Heart left ventricle (tissue), 16 donors: ENCODE data around the gene SPIN1. TPM values are rescaled to one million over a fixed set of nuclear protein-coding genes. Genes with fewer than 3 reads are reported as not detected.

ENCODE experiments used
- ATAC-seq, 4 donors: fragments of 200-7000 bp; cut with Tn5 transposase; one replicate each; pipeline ENCODE4 v1.9.1; 2020 to 2022; ENCODE audit warnings: moderate library complexity in 4 of 4, mild to moderate bottlenecking in 3 of 4, moderate number of reproducible peaks in 1 of 4
- DNase-seq, 5 donors: peaks; one replicate each; pipeline ENCODE4 v3.0.0-alpha.2; 2020
- H3K27ac ChIP-seq, 12 donors: fragments of 200-600 bp; sonication (generic) in 4 of 12; one replicate each; pipeline versions ENCODE4 v1.5.0 to v1.8.0; 2016 to 2022; ENCODE audit warnings: mild to moderate bottlenecking in 2 of 12
- H3K27me3 ChIP-seq, 9 donors: fragments of 200-600 bp; sonication (generic) in 2 of 9; one replicate each; pipeline versions ENCODE4 v1.5.1 to v1.8.0; 2016 to 2022; ENCODE audit warnings: mild to moderate bottlenecking in 3 of 9
- H3K36me3 ChIP-seq, 9 donors: fragments of 200-600 bp; sonication (generic) in 2 of 9; one replicate each; pipeline versions ENCODE4 v1.5.0 to v1.8.0; 2018 to 2022; ENCODE audit warnings: mild to moderate bottlenecking in 2 of 9
- H3K4me1 ChIP-seq, 12 donors: fragments of 200-600 bp; sonication (generic) in 4 of 12; one replicate each; pipeline versions ENCODE4 v1.5.0 to v1.8.0; 2016 to 2022; ENCODE audit warnings: mild to moderate bottlenecking in 3 of 12
- H3K4me3 ChIP-seq, 12 donors: fragments of 200-600 bp; sonication (generic) in 4 of 12; one replicate each; pipeline versions ENCODE4 v1.5.0 to v1.8.0; 2017 to 2022; ENCODE audit warnings: mild to moderate bottlenecking in 9 of 12, moderate library complexity in 4 of 12
- H3K9me3 ChIP-seq, 12 donors: fragments of 200-600 bp; sonication (generic) in 4 of 12; one replicate each; pipeline versions ENCODE4 v1.5.0 to v1.8.0; 2016 to 2022; ENCODE audit warnings: mild to moderate bottlenecking in 1 of 12
- CTCF ChIP-seq, 12 donors: fragments of 200-600 bp; sonication (generic) in 4 of 12; IDR thresholded peaks; one replicate each; pipeline versions ENCODE4 v1.5.0 to v1.8.0; 2018 to 2022; ENCODE audit warnings: antibody characterized with exemption in 12 of 12, mild to moderate bottlenecking in 5 of 12
- POLR2A ChIP-seq, 2 donors: fragments of 450-650 bp; IDR thresholded peaks; one replicate each; pipeline ENCODE4 v1.6.1; 2017; ENCODE audit warnings: antibody characterized with exemption in 2 of 2, mild to moderate bottlenecking in 2 of 2, moderate library complexity in 2 of 2
- WGBS, 4 donors: extraction: QIAGEN DNeasy Blood & Tissue Kit in 2 of 4; methylation state at CpG; one replicate each; pipeline versions ENCODE4 v1.1.5 to v1.1.7; 2013 to 2018; 5-methylcytosine and 5-hydroxymethylcytosine counted together
- intact Hi-C, 10 donors: fragments of 100-400 bp; cut with DNase I; formaldehyde crosslinking; loops; one replicate each; pipeline versions ENCODE4 v1.11.1 to v1.14.2; 2022
- polyA plus RNA-seq, 2 donors: library from polyadenylated mRNA; stranded (reverse); fragments of 200-250 nt; gene quantifications; one replicate each; pipeline ENCODE4 v1.2.3, GENCODE V29; 2013
- total RNA-seq, 9 donors: library from RNA; depleted of rRNA in 2 of 9; stranded (reverse); fragments of >200 nt in 2 of 9; fragmentation: NEBNext Ultra II Directional in 3 of 9; extraction: Animal tissue kit (Norgen Biotek cat#: 25700) in 3 of 9; gene quantifications; one replicate each; pipeline versions ENCODE4 v1.1.0 to v1.2.4, GENCODE V29; 2016 to 2023
- donor health status: ischemic (EF 13 %, LVEDD 7.1; RV severe dilation, severe dysfunction).
- donor health status: healthy with polysubstance abuse.
- donor health status: DM: no; HTN: yes; CAD: no.
- donor health status: DM: no; HTN: no; CAD: no.
- donor health status: ischemic (EF 25% LVEDD 6.9; RV normal size, moderate dysfunction).
- donor health status: ischemic (EF 25% LVEDD 5.7; RV mildly dilated, moderate dysfunction).
- donor health status: healthy.
- donor health status: DM: yes; HTN: yes; CAD: no.
- donor health status: ischemic (EF 35%, LVEDD 5.7; RV mildly dilated, moderate dysfunction).
- donor health status: nonischemic (EF 11% LVEDD 7.7; RV severe dilation, severe dysfunction).
- donor health status: DM: yes; HTN: yes; CAD: no.
- donor health status: PGD.
- donor health status: ischemic (EF 29% LVEDD 5.4; RV normal size, mild dysfunction).
- donor health status: nonischemic (EF 23%, LVEDD 6.1; RV moderate dilation, normal function).

The SPIN1 gene
- total and polyA plus RNA-seq, 11 donors, result 17.8 to 61.2 (median 43.4) TPM

GRCh38 chr9:88370346-88370745, 17.9 kb upstream of the SPIN1 start:
- H3K4me3 ChIP-seq, result no peak overlapping the region
- no peaks in the 10 kb centered on the region for H3K36me3 ChIP-seq
- DNase-seq (no peak), ATAC-seq (no peak)
- H3K4me1 ChIP-seq, result no peaks in the 10 kb centered on the region
- no peak overlapping the region for H3K27ac ChIP-seq
- intact Hi-C loops, result no loop called here
- TF ChIP-seq POLR2A (IDR thresholded peaks at IDR 0.05) (no peak), CTCF (IDR thresholded peaks at IDR 0.05) (no peak)
- H3K27me3 ChIP-seq, result peaks cover 0 to 5% (median 0%) of the 10 kb centered on the region in 9 donors
- H3K9me3 ChIP-seq, result peaks cover 0 to 25% (median 0%) of the 10 kb centered on the region in 12 donors

GRCh38 chr9:88372103-88372654, 16.1 kb upstream of the SPIN1 start:
- Histone ChIP-seq H3K27ac (no peak overlapping the region), H3K27me3 (peaks cover 0 to 5% (median 0%) of the 10 kb centered on the region in 9 donors)

GRCh38 chr9:88373045-88373444, 15.2 kb upstream of the SPIN1 start:
- WGBS, 4 donors, result 79 to 86% (median 82%) methylated on average over 5 of the region's 5 CpGs
- ATAC-seq (peak in 1 of 4 donors; percentile 41), DNase-seq (no peak)
- Histone ChIP-seq H3K4me1 (no peaks in the 10 kb centered on the region), H3K9me3 (peaks cover 0 to 21% (median 0%) of the 10 kb centered on the region in 12 donors), H3K27me3 (peaks cover 0 to 5% (median 0%) of the 10 kb centered on the region in 9 donors), H3K4me3 (no peak overlapping the region), H3K27ac (no peak overlapping the region), H3K36me3 (no peaks in the 10 kb centered on the region)
- intact Hi-C loops, result no loop called here
- TF ChIP-seq CTCF (IDR thresholded peaks at IDR 0.05) (no peak), POLR2A (IDR thresholded peaks at IDR 0.05) (no peak)

More at GRCh38 chr9:88372103-88372654, 16.1 kb upstream of the SPIN1 start:
- ATAC-seq (no peak), DNase-seq (no peak)
- intact Hi-C loops, result no loop called here
- Histone ChIP-seq H3K36me3 (no peaks in the 10 kb centered on the region), H3K9me3 (peaks cover 0 to 24% (median 0%) of the 10 kb centered on the region in 12 donors), H3K4me1 (no peaks in the 10 kb centered on the region), H3K4me3 (no peak overlapping the region)
- TF ChIP-seq CTCF (IDR thresholded peaks at IDR 0.05) (no peak), POLR2A (IDR thresholded peaks at IDR 0.05) (no peak)
- 52 to 74% (median 64%) methylated on average over 2 of the region's 2 CpGs for WGBS, 4 donors

- TF ChIP-seq CTCF (IDR thresholded peaks at IDR 0.05) (no peak), POLR2A (IDR thresholded peaks at IDR 0.05) (no peak)
- peaks cover 0 to 10% (median 0%) of the 10 kb centered on the region in 12 donors for H3K9me3 ChIP-seq
- H3K27me3 ChIP-seq, result no peaks in the 10 kb centered on the region
- no peak overlapping the region for H3K4me3 ChIP-seq
- H3K4me1 ChIP-seq, result no peaks in the 10 kb centered on the region
- intact Hi-C loops, result no loop called here
- no peaks in the 10 kb centered on the region for H3K36me3 ChIP-seq
- no peak overlapping the region for H3K27ac ChIP-seq
- no peak for ATAC-seq
- 47 to 59% (median 52%) methylated on average over 2 of the region's 2 CpGs for WGBS, 4 donors
- DNase-seq, result no peak
Observed at GRCh38 chr9:88378317-88378716, 9.9 kb upstream of the SPIN1 start.
